HG03097 (cell line): ENCODE measurements around the gene FAM83E.
"Not testable (repeated sequence)": the region's sequence is repeated elsewhere in the genome, so short reads cannot be mapped to it uniquely, and the experiment has no call there.

Experiments
- ATAC-seq: cut with Tn5 transposase; IDR thresholded peaks from one replicate; pipeline ENCODE4 v1.9.1; 2021; ENCODE audit not compliant: unreplicated experiment, low FRiP score

FAM83E gene

DNA sequence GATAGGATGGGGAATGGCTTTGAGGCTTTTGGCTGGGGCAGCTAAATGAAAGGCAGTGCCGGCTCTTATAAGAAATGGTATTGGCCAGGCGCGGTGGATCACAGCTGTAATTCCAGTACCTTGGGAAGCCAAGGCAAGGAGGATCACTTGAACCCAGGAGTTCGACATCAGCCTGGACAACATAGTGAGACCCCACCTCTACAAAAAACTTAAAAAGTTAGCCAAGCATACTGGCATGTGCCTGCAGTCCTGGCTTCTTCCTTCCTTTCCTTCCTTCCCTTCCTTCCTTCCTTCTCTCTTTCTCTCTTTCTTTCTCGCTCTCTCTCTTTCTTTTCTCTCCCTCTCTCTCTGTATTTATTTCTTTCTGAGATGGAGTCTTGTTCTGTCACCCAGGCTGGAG, 28.0 kb upstream of the FAM83E start:
- ATAC-seq = no peak

DNA sequence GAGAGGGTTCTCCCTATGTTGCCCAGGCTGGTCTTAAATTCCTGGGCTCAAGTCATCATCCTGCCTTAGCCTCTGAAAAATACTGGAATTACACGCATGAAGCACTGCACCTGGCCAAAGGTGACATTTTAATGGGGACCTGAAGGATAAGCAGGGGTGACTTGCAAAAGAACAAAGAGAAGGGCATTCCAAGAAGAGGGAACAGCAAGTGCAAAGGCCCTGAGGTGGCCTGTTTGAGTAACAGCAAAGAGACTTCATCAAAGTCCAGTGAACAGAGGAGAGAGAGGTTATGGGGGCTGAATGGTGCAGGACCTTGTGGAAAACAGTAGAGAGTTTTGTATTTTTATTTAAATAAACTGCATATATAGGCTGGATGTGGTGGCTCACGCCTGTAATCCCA, 27.0 kb upstream of the FAM83E start:
- ATAC-seq = no peak

DNA sequence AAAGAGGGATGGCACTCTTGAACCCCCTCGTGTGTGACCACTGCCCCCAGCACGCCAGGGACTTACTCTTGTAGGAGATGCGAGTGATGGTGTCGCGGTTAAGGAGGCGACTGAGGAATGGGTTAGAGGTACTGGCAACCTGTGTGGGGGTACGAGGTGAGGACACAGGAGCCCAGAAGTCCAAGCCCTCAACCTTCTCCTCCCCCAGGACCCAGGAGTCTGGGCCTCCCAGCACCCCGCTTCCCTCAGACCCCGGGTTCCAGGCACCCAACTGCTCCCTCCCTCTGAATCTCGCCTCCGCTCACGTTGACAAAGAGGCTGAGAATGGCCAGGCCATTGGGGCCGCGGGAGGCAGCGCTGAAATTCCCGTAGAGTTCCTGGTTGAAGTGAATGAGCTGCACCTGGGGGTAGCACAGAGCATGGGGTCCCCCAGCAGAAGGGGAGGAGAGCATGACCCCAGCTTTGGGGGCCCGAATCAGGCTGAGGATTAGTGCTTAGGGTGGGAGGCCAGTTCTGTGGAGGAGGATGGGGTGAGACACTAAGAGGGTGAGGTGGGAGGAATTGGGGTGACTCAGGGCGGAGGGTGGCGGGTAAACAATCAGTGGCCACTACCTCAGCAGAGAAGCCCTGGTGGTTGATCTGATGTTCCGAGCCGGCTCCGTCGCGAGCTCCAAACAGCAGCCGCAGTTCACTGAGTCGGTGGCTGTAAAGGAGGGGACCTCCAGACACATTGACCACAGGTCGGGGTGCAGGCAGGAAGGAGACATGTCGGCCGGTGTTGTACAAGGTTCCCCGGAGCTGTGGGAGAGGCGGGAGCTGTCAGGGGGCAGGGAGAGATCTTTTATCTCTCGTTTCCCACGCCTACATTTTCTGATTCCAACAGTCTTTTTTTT, 24.9 kb upstream of the FAM83E start:
- no peak for ATAC-seq

DNA sequence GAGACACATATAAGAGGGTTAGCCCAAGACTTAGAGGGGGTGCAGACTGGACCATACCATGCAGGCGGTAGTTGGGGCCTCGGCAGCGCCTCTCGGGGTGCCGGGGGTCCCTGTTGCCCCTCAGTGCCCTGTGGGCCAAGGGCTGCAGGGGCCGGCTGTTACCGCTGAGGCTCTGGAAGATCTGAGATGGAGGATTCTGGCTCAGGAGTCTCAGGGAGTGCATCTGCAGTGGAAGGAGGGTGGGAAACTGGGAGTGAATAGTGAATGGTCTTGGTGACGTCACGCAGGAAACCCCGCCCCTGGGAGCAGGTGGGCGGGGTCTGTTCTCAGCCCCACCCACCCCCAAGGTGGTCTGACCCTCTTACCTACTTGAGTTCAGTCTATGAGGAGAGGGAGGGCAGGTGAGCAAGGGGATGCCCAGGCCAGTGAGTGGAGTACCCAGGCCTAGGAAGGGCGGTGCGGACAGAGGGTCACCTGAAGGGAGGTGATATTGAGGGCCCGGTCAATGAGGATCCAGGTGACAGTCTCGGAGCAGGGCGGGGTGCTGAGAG, 24.0 kb upstream of the FAM83E start:
- no peak for ATAC-seq

DNA sequence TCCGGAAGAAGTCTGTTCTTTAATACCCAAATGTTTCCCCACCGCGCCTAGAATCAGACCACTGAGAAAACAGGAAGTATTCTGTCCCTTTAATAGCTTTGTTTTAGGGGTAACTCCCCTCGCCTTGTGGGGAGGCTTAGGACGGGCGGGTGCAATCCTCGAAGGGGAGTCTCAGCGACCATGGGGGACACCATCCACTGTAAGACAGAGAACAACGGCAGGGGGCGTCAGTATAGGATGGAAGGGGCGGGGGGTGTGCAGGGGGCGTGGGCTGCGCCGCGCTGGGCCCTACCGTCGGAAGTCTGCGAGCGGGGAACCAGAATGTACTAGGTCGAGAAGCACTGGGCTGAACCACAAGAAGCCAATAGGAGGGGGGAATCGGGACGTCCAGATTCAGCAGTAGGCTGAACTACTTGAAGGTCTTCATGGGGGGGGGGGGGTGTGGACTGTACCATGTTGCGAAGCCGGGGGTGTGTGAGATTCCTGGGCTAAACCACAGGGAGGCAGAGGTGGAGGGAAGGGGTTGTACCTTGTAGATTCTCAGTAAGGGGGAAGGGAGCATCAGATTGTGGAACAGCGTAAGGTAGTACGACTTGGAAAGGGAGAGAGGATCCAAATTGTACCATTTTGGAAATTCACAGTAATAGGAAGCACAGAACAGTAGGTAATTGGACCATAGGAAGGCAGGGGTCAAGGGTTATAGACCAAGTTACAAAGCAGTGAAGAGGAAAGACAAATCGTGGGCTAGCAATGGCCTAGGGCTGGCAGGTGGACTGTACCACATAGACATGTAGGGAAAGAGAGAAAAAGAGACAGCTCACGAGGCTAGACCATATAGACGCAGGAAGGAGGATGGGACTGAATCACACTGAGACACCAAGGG, 23.3 kb upstream of the FAM83E start:
- peak; percentile 18 for ATAC-seq

DNA sequence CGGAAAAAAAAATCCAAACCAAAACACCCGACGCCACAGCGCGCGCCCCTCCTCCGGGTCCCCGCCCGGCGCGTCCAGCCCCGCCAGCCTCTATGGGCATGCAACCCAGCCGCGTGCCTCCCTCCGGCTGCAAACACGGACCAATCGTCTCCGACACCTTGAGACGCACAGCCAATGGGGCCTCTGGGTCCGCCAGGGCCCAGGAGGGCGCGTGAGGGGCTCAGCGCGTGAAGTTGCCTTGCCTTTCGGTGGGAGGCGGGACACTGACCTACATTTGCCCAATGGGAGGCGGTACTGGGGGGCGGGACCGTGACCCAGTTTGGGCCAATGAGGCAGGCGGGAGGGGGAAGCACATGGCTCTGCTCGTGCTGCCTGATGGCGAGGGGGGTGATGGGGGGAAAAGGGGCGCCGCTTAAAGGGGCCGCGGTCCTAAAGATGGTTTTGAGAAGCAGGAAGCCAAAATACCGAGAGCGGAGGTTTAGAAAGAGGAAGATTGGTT, 22.6 kb upstream of the FAM83E start:
- ATAC-seq = peak; percentile 60

DNA sequence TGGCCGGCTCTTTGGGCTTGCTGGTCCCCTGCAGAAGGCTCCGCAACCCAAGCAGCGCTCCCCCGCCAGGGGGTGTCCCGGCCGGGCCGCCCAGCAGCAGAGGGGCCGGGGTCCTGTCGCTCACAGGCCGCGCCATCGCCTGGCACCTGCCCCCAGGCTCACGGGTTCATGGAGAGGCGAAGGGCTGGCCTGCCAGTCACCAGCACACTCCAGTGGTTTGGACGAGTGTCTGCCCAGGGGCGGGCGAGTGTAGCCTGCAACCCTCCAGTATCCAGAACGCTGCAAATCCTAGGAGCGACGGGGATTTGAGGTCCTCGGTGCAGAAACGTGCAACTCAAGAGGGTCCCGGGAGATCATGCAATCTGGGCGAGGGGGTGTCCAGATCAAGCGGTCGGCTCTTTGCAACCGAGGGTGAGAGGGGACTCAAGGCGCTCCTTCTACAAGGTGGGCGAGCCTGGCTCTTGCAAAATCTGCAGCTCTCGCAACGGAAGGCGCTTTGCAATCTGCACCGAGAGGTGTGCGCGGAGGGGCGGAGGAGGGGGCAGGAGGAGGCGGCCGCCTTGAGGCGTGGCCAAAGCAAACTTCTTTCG, 22.1 kb upstream of the FAM83E start, which contains the start of gene DBP:
Gene DBP (minus strand): TSS at position 521 of the 590 bp plus-strand sequence. CDS start 385 bp downstream, at position 136.
- ATAC-seq = no peak

DNA sequence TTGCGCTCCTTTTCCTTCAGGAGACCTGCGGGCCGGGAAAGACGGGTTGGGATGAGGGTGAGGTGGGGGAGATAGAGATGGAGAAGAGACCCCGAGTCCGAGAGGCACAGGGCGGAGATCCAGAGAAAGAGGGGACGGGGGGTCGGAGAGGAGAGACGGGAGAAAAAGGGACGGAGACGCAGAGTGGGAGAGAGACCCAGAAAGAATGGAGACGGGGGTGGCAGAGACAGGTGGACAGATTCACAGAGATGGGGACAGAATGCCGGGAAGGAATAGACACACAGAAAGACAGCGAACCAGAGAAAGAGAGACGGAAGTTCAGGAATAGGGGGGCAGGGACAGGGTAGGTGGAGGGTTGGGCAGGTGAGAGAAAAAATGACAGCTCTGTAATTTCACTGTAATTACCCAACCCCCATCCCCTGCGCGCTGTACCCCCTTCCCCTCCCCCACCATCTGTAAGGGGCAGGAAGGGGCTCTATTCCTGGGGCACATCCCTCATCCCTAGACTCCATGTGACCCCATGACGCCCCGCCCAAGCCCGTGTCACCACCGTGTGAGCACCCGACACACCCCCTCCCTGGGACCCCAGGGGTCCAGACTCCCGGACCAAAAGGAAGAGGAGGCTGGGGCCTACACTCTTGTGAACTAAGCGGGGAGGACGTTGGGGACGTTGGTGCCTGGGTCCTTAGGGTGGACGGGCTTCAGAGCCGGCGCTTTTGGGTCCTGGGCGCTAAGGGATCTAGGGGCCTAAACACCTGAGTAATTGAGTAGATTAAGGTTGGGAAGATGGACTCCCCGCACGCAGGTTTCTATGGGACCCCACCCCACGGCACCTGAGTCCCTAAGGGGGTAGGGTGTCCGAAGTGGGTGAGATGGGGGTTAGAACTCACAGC, 21.3 kb upstream of the FAM83E start:
- no peak for ATAC-seq

DNA sequence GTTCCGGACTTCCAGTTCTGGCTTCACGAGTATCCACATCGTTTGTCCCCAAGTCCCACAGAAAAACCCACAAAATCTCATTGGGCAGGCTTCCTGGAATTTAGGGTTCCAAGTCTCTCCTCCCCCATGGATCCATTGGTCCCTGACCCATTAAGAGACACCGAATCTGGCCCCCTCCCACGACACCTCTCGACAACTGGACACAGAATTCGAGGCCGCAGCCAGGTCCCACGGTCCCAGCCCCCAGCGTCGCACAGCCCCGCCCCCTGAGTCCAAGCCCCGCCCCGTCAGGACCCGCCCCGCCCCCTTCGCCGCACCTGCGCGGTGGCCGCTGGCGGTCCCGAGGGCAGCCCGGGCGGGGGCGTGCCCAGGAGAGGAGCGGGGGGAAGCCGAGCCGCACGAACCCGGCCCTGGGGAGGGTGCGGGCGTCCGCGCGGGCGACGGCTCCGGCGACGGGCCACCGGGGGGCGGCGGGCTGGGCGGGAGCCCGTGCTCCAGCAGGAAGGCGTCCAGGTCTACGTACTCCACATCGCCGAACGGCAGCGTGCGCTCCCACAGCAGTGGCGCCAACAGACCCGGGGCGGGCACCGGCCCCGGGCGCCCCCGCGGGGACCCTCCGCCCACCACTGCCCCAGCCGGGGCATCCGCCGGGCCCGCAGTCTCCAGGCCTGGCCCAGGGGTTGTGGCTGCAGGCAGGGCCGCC, 20.5 kb upstream of the FAM83E start:
- no peak for ATAC-seq

DNA sequence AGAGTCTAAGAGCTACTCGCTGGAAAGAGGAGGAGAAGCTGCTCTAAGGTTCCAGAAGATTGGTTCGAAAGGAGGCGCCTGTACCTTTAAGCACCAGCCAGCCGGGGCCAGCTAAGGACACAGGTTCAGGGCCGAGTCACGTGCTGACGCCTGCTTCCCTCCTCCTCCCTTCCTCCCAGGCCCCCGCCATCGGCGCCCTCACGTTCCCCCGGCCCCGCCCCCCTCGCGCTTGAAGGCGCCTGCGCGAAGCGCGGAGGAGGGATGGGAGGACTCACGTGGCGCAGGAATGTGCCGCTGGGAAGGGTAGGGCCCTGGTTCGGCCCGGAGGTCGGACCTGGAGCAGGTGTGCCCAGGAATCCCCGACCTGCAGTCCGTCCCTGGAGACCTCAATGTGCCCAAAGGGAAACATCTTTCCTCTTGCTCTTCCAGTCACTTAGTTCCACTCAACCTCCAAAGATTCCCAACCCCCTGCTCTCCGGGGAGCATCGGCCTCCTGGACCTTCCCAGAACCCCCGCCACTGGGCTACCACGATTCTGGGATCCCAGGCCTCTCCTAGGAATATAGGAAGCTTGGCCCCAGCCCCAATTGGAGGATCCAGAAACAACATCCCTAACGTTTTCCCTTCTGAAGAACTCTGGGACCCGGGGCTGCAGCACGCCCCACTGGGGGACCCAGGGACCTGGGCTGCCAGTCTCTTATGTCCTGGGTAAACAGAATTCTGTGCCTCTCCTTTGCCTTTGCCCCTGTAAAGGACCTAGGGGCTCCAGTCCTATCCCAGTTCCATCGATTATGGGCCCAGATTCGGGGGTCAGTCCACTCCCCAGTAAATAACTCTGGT, 19.8 kb upstream of the FAM83E start:
- ATAC-seq = peak; percentile 34

DNA sequence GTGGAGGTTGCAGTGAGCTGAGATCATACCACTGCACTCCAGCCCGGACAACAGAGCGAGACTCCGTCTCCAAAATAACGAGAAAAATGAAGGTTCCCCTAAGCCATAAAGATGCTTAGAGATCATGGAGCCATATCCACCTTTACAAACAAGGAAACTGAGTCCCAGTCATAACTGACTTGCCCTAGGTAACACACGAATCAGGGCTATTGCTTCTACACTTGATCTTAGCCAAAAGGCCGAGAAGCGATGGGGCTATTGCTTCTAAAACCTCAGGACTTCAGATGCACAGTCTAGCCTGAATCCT, 19.1 kb upstream of the FAM83E start:
- no peak for ATAC-seq

DNA sequence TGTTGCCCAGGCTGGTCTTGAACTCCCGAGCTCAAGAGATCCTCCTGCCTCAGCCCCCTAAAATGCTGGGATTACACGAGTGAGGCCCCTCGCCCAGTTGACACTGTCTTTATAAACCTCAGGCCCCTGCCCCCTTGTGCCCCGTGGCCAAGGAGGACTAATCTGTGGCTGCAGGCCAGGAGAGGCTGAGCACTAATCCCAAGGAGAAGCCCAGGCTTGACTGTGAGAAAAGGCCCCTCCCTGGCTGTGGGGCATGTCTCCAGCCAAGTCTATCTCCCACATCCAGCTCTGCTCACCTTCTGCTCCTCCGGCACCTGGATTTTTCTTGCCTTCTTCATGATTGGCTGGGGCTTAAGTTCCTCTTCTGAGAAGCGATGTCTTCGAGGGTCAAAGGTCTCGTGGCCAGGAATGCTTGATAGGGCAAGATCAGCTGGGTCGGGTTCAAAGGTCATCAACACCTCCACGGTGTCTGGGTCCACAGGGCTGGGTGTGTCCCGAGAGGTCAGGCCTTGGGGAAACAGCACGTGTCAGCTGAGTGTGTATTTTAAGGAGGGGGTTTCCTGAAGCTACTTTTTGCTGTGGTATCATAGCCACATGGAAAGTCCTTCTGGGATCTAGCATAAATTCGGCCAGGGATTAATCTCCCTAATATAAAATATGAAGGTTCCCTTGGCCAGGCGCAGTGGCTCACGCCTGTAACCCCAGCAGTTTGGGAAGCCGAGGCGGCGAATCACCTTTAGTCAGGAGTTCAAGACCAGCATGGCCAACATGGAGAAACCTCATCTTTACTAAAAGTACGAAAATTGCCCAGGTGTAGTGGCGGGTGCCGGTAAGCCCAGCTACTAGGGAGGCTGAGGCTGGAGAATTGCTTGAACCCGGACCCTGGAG, 18.5 kb upstream of the FAM83E start:
- no peak for ATAC-seq

DNA sequence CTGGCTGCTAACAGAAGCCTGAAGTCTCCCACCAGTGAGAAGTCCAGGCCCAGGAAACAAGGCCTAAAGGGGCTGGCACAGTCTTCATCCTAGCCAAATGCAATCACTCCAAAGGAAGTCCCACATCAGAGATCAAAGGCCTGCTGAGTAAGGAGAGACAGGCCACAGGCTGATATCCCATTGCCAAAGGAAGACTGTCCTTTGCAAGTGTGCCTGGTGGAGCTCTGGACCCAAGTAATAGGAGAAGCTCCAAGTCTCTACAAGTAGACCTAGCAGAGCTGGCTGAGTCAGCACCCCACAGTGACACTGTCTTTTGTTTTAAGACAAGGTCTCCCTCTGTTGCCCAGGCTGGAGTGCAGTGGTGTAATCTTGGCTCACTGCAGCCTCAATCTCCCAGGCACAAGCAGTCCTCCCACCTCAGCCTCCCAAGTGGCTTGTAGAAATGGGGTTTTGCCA, 17.8 kb upstream of the FAM83E start:
- no peak for ATAC-seq

DNA sequence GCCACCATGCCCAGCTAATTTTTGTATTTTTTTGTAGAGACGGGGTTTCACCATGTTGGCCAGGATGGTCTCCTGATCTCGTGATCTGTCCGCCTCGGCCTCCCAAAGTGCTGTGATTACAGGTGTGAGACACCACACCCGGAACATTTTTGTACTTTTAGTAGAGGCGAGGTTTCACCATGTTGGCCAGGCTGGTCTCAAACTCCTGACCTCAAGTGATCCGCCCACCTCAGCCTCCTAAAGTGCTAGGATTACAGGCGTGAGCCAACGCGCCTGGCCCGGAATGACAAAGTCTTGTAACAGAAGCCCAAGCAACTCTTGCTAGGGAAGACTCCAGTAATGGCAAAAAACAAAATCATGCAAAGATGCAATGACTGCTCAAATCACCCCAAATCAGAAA, 17.4 kb upstream of the FAM83E start:
- ATAC-seq = not testable (repeated sequence)

DNA sequence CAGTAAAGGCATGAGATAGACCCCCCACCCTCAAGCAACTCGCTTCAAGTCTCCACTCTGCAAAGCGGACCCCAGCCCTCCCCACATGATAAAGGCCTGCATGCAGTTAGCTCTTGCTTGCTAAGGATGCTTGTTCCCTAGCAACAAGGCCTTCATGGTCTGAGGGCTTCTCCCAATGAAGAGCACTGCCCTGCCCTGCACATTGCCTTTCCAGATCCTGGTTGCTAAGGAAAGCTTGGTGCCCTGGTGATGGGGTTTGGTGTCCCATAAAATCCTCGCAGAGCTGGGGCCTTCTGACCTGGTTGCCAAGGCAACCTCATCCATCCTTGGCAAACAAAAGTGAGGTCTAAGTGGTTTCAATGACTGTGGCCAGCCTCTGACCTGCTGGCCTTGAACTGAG, 16.3 kb upstream of the FAM83E start:
- ATAC-seq = no peak

DNA sequence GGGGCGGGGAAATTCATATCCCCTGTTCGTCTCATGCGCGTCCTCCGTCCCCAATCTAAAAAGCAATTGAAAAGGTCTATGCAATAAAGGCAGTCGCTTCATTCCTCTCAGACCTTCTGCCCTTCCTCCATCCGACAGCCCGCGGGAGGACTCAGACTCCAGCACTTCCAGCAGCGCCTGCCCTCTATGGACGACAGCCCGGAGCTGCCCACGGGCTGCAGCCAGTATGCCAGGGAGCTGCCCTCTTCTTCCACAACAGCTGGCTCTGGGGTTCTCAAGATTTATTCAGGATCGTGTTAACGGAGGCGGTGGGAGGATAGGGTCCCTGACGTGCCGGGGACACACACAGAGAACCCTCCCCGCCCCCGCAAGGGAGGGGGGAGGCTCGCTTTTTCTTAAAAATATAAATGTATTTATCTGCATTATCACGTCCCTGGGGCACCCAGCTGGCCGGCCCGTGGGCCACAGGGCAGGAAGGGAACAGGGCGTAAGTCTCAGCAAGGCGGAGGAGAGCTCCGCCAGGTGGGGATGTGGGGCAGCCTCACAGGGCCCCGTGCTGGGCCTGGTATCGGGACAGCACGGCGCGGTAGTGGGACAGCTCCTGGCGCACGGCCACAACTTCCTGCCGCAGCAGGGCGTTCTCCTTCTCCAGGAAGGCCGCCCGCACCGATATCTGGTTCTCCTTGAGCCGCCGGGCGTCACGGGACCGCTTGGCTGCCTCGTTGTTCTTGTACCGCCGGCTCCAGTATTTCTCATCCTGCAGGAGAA, 15.6 kb upstream of the FAM83E start:
- no peak for ATAC-seq
